HepG2 (cell line): Measurements from ENCODE around the gene CNNM2. TPM values are rescaled to one million over a fixed set of nuclear protein-coding genes. Genes with fewer than 3 reads are reported as not detected.

ENCODE experiments used
- DMTF1 ChIP-seq: sonication (generic); formaldehyde crosslinking; IDR thresholded peaks from 2 replicates; pipeline ENCODE4 v1.4.0; 2020; ENCODE audit warnings: mild to moderate bottlenecking, missing genetic modification reagents
- HDAC2 ChIP-seq: sonication (generic); formaldehyde crosslinking; IDR thresholded peaks from 2 replicates; pipeline ENCODE4 v1.4.0; 2020; ENCODE audit warnings: missing genetic modification reagents
- HNF4A ChIP-seq: sonication (generic); formaldehyde crosslinking; IDR thresholded peaks from 2 replicates; pipeline ENCODE4 v1.4.0; 2020; ENCODE audit warnings: missing genetic modification reagents
- HNF4G ChIP-seq, 2 experiments: sonication (generic) in 1 of 2; formaldehyde crosslinking in 1 of 2; IDR thresholded peaks; 2 replicates each; pipeline versions ENCODE4 v1.4.0 to v1.6.1; 2011 to 2020; ENCODE audit warnings: borderline replicate concordance in 2 of 2, low read depth in 2 of 2, mild to moderate bottlenecking in 2 of 2, low read length in 1 of 2, missing genetic modification reagents in 1 of 2, moderate library complexity in 1 of 2
- HNRNPK ChIP-seq: fragments of 200-400 bp; formaldehyde crosslinking; IDR thresholded peaks from 2 replicates; pipeline ENCODE4 v1.6.1; 2018; ENCODE audit warnings: low read length, low read depth, moderate library complexity, mild to moderate bottlenecking; ENCODE audit not compliant: poor library complexity, severe bottlenecking
- HOMEZ ChIP-seq: IDR thresholded peaks from 2 replicates; pipeline ENCODE4 v1.6.1; 2016; ENCODE audit warnings: low read depth
- LCORL ChIP-seq, 2 experiments: fragments of 450-650 bp in 1 of 2; sonication (generic) in 1 of 2; formaldehyde crosslinking in 1 of 2; IDR thresholded peaks; 2 replicates each; pipeline versions ENCODE4 v1.5.0 to v1.6.1; 2017 to 2020; ENCODE audit warnings: antibody characterized with exemption in 1 of 2, missing genetic modification reagents in 1 of 2
- PATZ1 ChIP-seq: sonication (generic); formaldehyde crosslinking; IDR thresholded peaks from 2 replicates; pipeline ENCODE4 v1.4.0; 2020; ENCODE audit warnings: missing genetic modification reagents
- POLR2A ChIP-seq, 2 experiments: IDR thresholded peaks; 2 replicates each; pipeline ENCODE4 v1.6.1; 2011; ENCODE audit warnings: low read depth in 2 of 2, low read length in 2 of 2, mild to moderate bottlenecking in 1 of 2, moderate library complexity in 1 of 2; ENCODE audit not compliant: insufficient read depth in 1 of 2
- SIN3B ChIP-seq: fragments of 150-350 bp; IDR thresholded peaks from 2 replicates; pipeline ENCODE4 v1.6.1; 2014; ENCODE audit warnings: low read length
- SKI ChIP-seq: fragments of 450-650 bp; IDR thresholded peaks from one replicate; pipeline ENCODE4 v1.6.1; 2018; ENCODE audit warnings: mild to moderate bottlenecking; ENCODE audit not compliant: partially characterized antibody
- STAT6 ChIP-seq: sonication (generic); formaldehyde crosslinking; IDR thresholded peaks from 2 replicates; pipeline ENCODE4 v1.4.0; 2020; ENCODE audit warnings: missing genetic modification reagents, mild to moderate bottlenecking, borderline replicate concordance
- ZNF280B ChIP-seq: sonication (generic); formaldehyde crosslinking; IDR thresholded peaks from 2 replicates; pipeline ENCODE4 v1.5.0; 2020; ENCODE audit warnings: missing genetic modification reagents, mild to moderate bottlenecking, borderline replicate concordance
- ZNF547 ChIP-seq: sonication (generic); formaldehyde crosslinking; IDR thresholded peaks from 2 replicates; pipeline ENCODE4 v1.5.1; 2020; ENCODE audit warnings: mild to moderate bottlenecking, missing genetic modification reagents
- ZNF878 ChIP-seq: sonication (generic); formaldehyde crosslinking; IDR thresholded peaks from 2 replicates; pipeline ENCODE4 v1.8.1; 2023; ENCODE audit warnings: mild to moderate bottlenecking, missing genetic modification reagents, moderate library complexity
- polyA plus RNA-seq, 8 experiments: library from polyadenylated mRNA; depleted of rRNA in 3 of 8; stranded (reverse) in 7 of 8; unstranded in 1 of 8; fragments of >200 nt; fragmentation: Illumina TruSeq in 4 of 8; extraction: Trizol in 4 of 8; gene quantifications; 2 replicates each; pipeline versions ENCODE4 v1.2.1 to v1.2.3, GENCODE V29; 2011 to 2016; ENCODE audit warnings: low read depth in 4 of 8, missing spikeins in 1 of 8, mixed read lengths in 1 of 8; ENCODE audit not compliant: insufficient read depth in 1 of 8
- total RNA-seq, 5 experiments: library from RNA; depleted of rRNA; stranded (reverse); fragments of >200 nt; fragmentation: Illumina TruSeq; extraction: Trizol; gene quantifications; 2 replicates each; pipeline ENCODE4 v1.2.3, GENCODE V29; 2016; ENCODE audit warnings: low read depth in 1 of 5

Gene CNNM2
- total and polyA plus RNA-seq, 2 of the 13 experiments (the other 11 are each of a cell fraction or from before 2014, with no cell fraction given) = 7.1 to 9.0 TPM

GRCh38 chr10:102988404-102989314 is 70.6 kb downstream of the CNNM2 start (continued):
- TF ChIP-seq POLR2A (IDR thresholded peaks at IDR 0.05; ENCODE audit: insufficient read depth in 1 of 2, low read depth in 2 of 2, low read length in 2 of 2) (no peak), SKI (peak; percentile 87), STAT6 (CRISPR knock-in tag) (0 out of 2 replicates have a peak, but pooled peaks have one; percentile 51), HNRNPK (no peak), SIN3B (no peak), HNF4A (CRISPR knock-in tag) (peak; percentile 73), HNF4G (IDR thresholded peaks at IDR 0.05; ENCODE audit: borderline replicate concordance, low read depth, low read length) (peak; percentile 68), HNF4G (CRISPR knock-in tag; IDR thresholded peaks at IDR 0.05; ENCODE audit: borderline replicate concordance, low read depth) (no peak), DMTF1 (CRISPR knock-in tag) (no peak), LCORL (IDR thresholded peaks at IDR 0.05) (peak; percentile 46; the same call in 1 of the 2 replicates), LCORL (CRISPR knock-in tag; IDR thresholded peaks at IDR 0.05) (no peak; the same call in 1 of the 2 replicates), ZNF280B (CRISPR knock-in tag) (no peak), PATZ1 (CRISPR knock-in tag) (0 out of 2 replicates have a peak, but pooled peaks have one; percentile 19), HDAC2 (peak; percentile 76), ZNF547 (no peak), HOMEZ (CRISPR knock-in tag) (peak; percentile 95), ZNF878 (no peak)
